SU-DHL-6 (cell line): ENCODE measurements around the gene KLHL24.

Experiments
- H2AFZ ChIP-seq: fragments of 200-600 bp; sonication (generic); 2 replicates; pipeline ENCODE4 v1.6.1; 2014; ENCODE audit warnings: low read depth, mild to moderate bottlenecking, moderate library complexity, mixed read lengths, antibody characterized with exemption, low read length; ENCODE audit not compliant: severe bottlenecking
- H3F3A ChIP-seq: fragments of 200-600 bp; shearing (Covaris generic); 2 replicates; pipeline ENCODE4 v1.6.0; 2016; ENCODE audit warnings: antibody characterized with exemption, mild to moderate bottlenecking; ENCODE audit not compliant: insufficient read depth
- H3K27ac ChIP-seq: fragments of 200-600 bp; sonication (generic); 2 replicates; pipeline ENCODE4 v1.5.1; 2016; ENCODE audit warnings: low read depth, mild to moderate bottlenecking, low read length, moderate library complexity, mixed read lengths
- H3K27me3 ChIP-seq: fragments of 200-600 bp; sonication (generic), shearing (Covaris generic); 2 replicates; pipeline ENCODE4 v1.6.0; 2014; ENCODE audit warnings: mild to moderate bottlenecking, low read length
- H3K36me3 ChIP-seq: fragments of 200-600 bp; sonication (generic); 2 replicates; pipeline ENCODE4 v1.6.1; 2014; ENCODE audit warnings: mild to moderate bottlenecking, low read length, mixed read lengths
- H3K4me2 ChIP-seq: fragments of 300-600, 200-600 bp; shearing (Covaris generic), sonication (generic); 2 replicates; pipeline ENCODE4 v1.6.0; 2014; ENCODE audit warnings: low read length, low read depth, mild to moderate bottlenecking; ENCODE audit not compliant: poor library complexity, severe bottlenecking
- H3K4me3 ChIP-seq: fragments of 200-600 bp; sonication (generic); 2 replicates; pipeline ENCODE4 v1.5.1; 2014; ENCODE audit warnings: antibody characterized with exemption, low read length, mild to moderate bottlenecking, mixed read lengths; ENCODE audit not compliant: insufficient read depth, poor library complexity, severe bottlenecking
- H3K79me2 ChIP-seq: fragments of 200-600 bp; sonication (generic); 2 replicates; pipeline ENCODE4 v1.6.1; 2014; ENCODE audit warnings: mild to moderate bottlenecking, low read length, moderate library complexity; ENCODE audit not compliant: insufficient read depth
- H3K9ac ChIP-seq: fragments of 200-600 bp; sonication (generic); 2 replicates; pipeline ENCODE4 v1.7.0; 2014; ENCODE audit warnings: mild to moderate bottlenecking, low read length
- H3K9me2 ChIP-seq: fragments of 200-600 bp; sonication (generic); replicated peaks from 2 replicates; pipeline ENCODE4 v1.6.1; 2014; ENCODE audit warnings: low read length; ENCODE audit not compliant: insufficient read depth
- H3K9me3 ChIP-seq: fragments of 200-600 bp; sonication (generic); 2 replicates; pipeline ENCODE4 v1.6.1; 2014; ENCODE audit warnings: low read length, mixed read lengths; ENCODE audit not compliant: insufficient read depth
- H4K20me1 ChIP-seq: fragments of 200-600 bp; sonication (generic); 2 replicates; pipeline ENCODE4 v1.6.1; 2014; ENCODE audit warnings: low read depth, mild to moderate bottlenecking, antibody characterized with exemption, low read length, moderate library complexity, mixed read lengths
- EZH2phosphoT487 ChIP-seq: fragments of 200-600 bp; sonication (generic), shearing (Covaris generic); conservative IDR thresholded peaks from 2 replicates; pipeline ENCODE4 v1.6.1; 2018; ENCODE audit warnings: mild to moderate bottlenecking, antibody characterized with exemption, low read length, moderate library complexity, mixed read lengths
- TF ChIP-seq, protein P1 (sequence below): fragments of 200-600 bp; sonication (generic); IDR thresholded peaks from one replicate; pipeline ENCODE4 v1.5.1; 2017; ENCODE audit warnings: antibody characterized with exemption, mild to moderate bottlenecking, low read length, moderate library complexity; ENCODE audit not compliant: insufficient read depth, poor library complexity, severe bottlenecking

The KLHL24 gene

GRCh38 chr3:183725387-183725786 lies 90.0 kb downstream of the KLHL24 start:
- no peaks in the 10 kb centered on the region for H3K27me3 ChIP-seq
- H2AFZ ChIP-seq = no peak overlapping the region
- no peak overlapping the region for H3K4me3 ChIP-seq
- H3K4me2 ChIP-seq = no peak overlapping the region
- H3F3A ChIP-seq = peaks cover 3% of the 10 kb centered on the region; the same call in 1 of the 2 replicates
- H3K9ac ChIP-seq = no peak overlapping the region
- no peaks in the 10 kb centered on the region for H3K79me2 ChIP-seq
- peaks cover 65% of the 10 kb centered on the region for H3K36me3 ChIP-seq
- no peaks in the 10 kb centered on the region for H3K9me3 ChIP-seq
- H3K27ac ChIP-seq = no peak overlapping the region
- no peaks in the 10 kb centered on the region for H4K20me1 ChIP-seq
- no peaks in the 10 kb centered on the region for H3K9me2 ChIP-seq
- TF ChIP-seq EZH2phosphoT487 = no peak
- TF ChIP-seq, protein P1, sequence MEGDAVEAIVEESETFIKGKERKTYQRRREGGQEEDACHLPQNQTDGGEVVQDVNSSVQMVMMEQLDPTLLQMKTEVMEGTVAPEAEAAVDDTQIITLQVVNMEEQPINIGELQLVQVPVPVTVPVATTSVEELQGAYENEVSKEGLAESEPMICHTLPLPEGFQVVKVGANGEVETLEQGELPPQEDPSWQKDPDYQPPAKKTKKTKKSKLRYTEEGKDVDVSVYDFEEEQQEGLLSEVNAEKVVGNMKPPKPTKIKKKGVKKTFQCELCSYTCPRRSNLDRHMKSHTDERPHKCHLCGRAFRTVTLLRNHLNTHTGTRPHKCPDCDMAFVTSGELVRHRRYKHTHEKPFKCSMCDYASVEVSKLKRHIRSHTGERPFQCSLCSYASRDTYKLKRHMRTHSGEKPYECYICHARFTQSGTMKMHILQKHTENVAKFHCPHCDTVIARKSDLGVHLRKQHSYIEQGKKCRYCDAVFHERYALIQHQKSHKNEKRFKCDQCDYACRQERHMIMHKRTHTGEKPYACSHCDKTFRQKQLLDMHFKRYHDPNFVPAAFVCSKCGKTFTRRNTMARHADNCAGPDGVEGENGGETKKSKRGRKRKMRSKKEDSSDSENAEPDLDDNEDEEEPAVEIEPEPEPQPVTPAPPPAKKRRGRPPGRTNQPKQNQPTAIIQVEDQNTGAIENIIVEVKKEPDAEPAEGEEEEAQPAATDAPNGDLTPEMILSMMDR = no peak

- Histone ChIP-seq H3K27ac (no peak overlapping the region), H3F3A (peaks cover 3% of the 10 kb centered on the region; the same call in 1 of the 2 replicates), H3K9me3 (no peaks in the 10 kb centered on the region), H3K79me2 (no peaks in the 10 kb centered on the region), H3K4me3 (no peak overlapping the region), H4K20me1 (no peaks in the 10 kb centered on the region), H3K27me3 (no peaks in the 10 kb centered on the region), H3K4me2 (no peak overlapping the region), H2AFZ (no peak overlapping the region), H3K9ac (no peak overlapping the region), H3K36me3 (peaks cover 51% of the 10 kb centered on the region), H3K9me2 (no peaks in the 10 kb centered on the region)
- TF ChIP-seq, protein P1 = no peak
- no peak for TF ChIP-seq EZH2phosphoT487
These were observed 92.8 kb downstream of the KLHL24 start for GRCh38 chr3:183728204-183728603.

GRCh38 chr3:183730361-183730760 lies 94.9 kb downstream of the KLHL24 start:
- Histone ChIP-seq H4K20me1 (no peaks in the 10 kb centered on the region), H3K27ac (no peak overlapping the region)

More at GRCh38 chr3:183730361-183730760, 94.9 kb downstream of the KLHL24 start:
- Histone ChIP-seq H3F3A (no peaks in the 10 kb centered on the region), H3K27me3 (no peaks in the 10 kb centered on the region), H3K9ac (no peak overlapping the region), H3K4me2 (no peak overlapping the region), H3K36me3 (peaks cover 46% of the 10 kb centered on the region), H3K9me2 (no peaks in the 10 kb centered on the region), H3K9me3 (no peaks in the 10 kb centered on the region), H3K79me2 (no peaks in the 10 kb centered on the region), H3K4me3 (no peak overlapping the region), H2AFZ (no peak overlapping the region)
- TF ChIP-seq, protein P1 = no peak
- no peak for TF ChIP-seq EZH2phosphoT487
